Heart left ventricle (tissue), 16 donors: ENCODE measurements around the gene RBM18. TPM values are rescaled to one million over a fixed set of nuclear protein-coding genes. Genes with fewer than 3 reads are reported as not detected.

Experiments
- ATAC-seq, 4 donors: fragments of 200-7000 bp; cut with Tn5 transposase; one replicate each; pipeline ENCODE4 v1.9.1; 2020 to 2022; ENCODE audit warnings: moderate library complexity in 4 of 4, mild to moderate bottlenecking in 3 of 4, moderate number of reproducible peaks in 1 of 4
- DNase-seq, 5 donors: peaks; one replicate each; pipeline ENCODE4 v3.0.0-alpha.2; 2020
- H3K27ac ChIP-seq, 12 donors: fragments of 200-600 bp; sonication (generic) in 4 of 12; one replicate each; pipeline versions ENCODE4 v1.5.0 to v1.8.0; 2016 to 2022; ENCODE audit warnings: mild to moderate bottlenecking in 2 of 12
- H3K27me3 ChIP-seq, 9 donors: fragments of 200-600 bp; sonication (generic) in 2 of 9; one replicate each; pipeline versions ENCODE4 v1.5.1 to v1.8.0; 2016 to 2022; ENCODE audit warnings: mild to moderate bottlenecking in 3 of 9
- H3K36me3 ChIP-seq, 9 donors: fragments of 200-600 bp; sonication (generic) in 2 of 9; one replicate each; pipeline versions ENCODE4 v1.5.0 to v1.8.0; 2018 to 2022; ENCODE audit warnings: mild to moderate bottlenecking in 2 of 9
- H3K4me1 ChIP-seq, 12 donors: fragments of 200-600 bp; sonication (generic) in 4 of 12; one replicate each; pipeline versions ENCODE4 v1.5.0 to v1.8.0; 2016 to 2022; ENCODE audit warnings: mild to moderate bottlenecking in 3 of 12
- H3K4me3 ChIP-seq, 12 donors: fragments of 200-600 bp; sonication (generic) in 4 of 12; one replicate each; pipeline versions ENCODE4 v1.5.0 to v1.8.0; 2017 to 2022; ENCODE audit warnings: mild to moderate bottlenecking in 9 of 12, moderate library complexity in 4 of 12
- H3K9me3 ChIP-seq, 12 donors: fragments of 200-600 bp; sonication (generic) in 4 of 12; one replicate each; pipeline versions ENCODE4 v1.5.0 to v1.8.0; 2016 to 2022; ENCODE audit warnings: mild to moderate bottlenecking in 1 of 12
- CTCF ChIP-seq, 12 donors: fragments of 200-600 bp; sonication (generic) in 4 of 12; IDR thresholded peaks; one replicate each; pipeline versions ENCODE4 v1.5.0 to v1.8.0; 2018 to 2022; ENCODE audit warnings: antibody characterized with exemption in 12 of 12, mild to moderate bottlenecking in 5 of 12
- POLR2A ChIP-seq, 2 donors: fragments of 450-650 bp; IDR thresholded peaks; one replicate each; pipeline ENCODE4 v1.6.1; 2017; ENCODE audit warnings: antibody characterized with exemption in 2 of 2, mild to moderate bottlenecking in 2 of 2, moderate library complexity in 2 of 2
- whole genome bisulfite sequencing, 4 donors: extraction: QIAGEN DNeasy Blood & Tissue Kit in 2 of 4; methylation state at CpG; one replicate each; pipeline versions ENCODE4 v1.1.5 to v1.1.7; 2013 to 2018; 5-methylcytosine and 5-hydroxymethylcytosine counted together
- intact Hi-C, 10 donors: fragments of 100-400 bp; cut with DNase I; formaldehyde crosslinking; loops; one replicate each; pipeline versions ENCODE4 v1.11.1 to v1.14.2; 2022
- polyA plus RNA-seq, 2 donors: library from polyadenylated mRNA; stranded (reverse); fragments of 200-250 nt; gene quantifications; one replicate each; pipeline ENCODE4 v1.2.3, GENCODE V29; 2013
- total RNA-seq, 9 donors: library from RNA; depleted of rRNA in 2 of 9; stranded (reverse); fragments of >200 nt in 2 of 9; fragmentation: NEBNext Ultra II Directional in 3 of 9; extraction: Animal tissue kit (Norgen Biotek cat#: 25700) in 3 of 9; gene quantifications; one replicate each; pipeline versions ENCODE4 v1.1.0 to v1.2.4, GENCODE V29; 2016 to 2023
- donor health status: ischemic (EF 13 %, LVEDD 7.1; RV severe dilation, severe dysfunction).
- donor health status: healthy with polysubstance abuse.
- donor health status: DM: no; HTN: yes; CAD: no.
- donor health status: DM: no; HTN: no; CAD: no.
- donor health status: ischemic (EF 25% LVEDD 6.9; RV normal size, moderate dysfunction).
- donor health status: ischemic (EF 25% LVEDD 5.7; RV mildly dilated, moderate dysfunction).
- donor health status: healthy.
- donor health status: DM: yes; HTN: yes; CAD: no.
- donor health status: ischemic (EF 35%, LVEDD 5.7; RV mildly dilated, moderate dysfunction).
- donor health status: nonischemic (EF 11% LVEDD 7.7; RV severe dilation, severe dysfunction).
- donor health status: DM: yes; HTN: yes; CAD: no.
- donor health status: PGD.
- donor health status: ischemic (EF 29% LVEDD 5.4; RV normal size, mild dysfunction).
- donor health status: nonischemic (EF 23%, LVEDD 6.1; RV moderate dilation, normal function).

The RBM18 gene
- total and polyA plus RNA-seq, 11 donors = 7.9 to 49.0 (median 36.1) TPM

- Histone ChIP-seq H3K9me3 (no peaks in the 10 kb centered on the region), H3K4me1 (peaks cover 0 to 52% (median 23%) of the 10 kb centered on the region in 12 donors), H3K4me3 (no peak overlapping the region), H3K27me3 (peaks cover 38 to 100% (median 90%) of the 10 kb centered on the region in 9 donors), H3K36me3 (no peaks in the 10 kb centered on the region), H3K27ac (no peak overlapping the region)
- TF ChIP-seq POLR2A (IDR thresholded peaks at IDR 0.05) (no peak), CTCF (IDR thresholded peaks at IDR 0.05) (no peak)
- WGBS, 4 donors = 30 to 39% (median 34%) methylated on average over 10 to 18 of the region's 18 CpGs
- no peak for ATAC-seq
- DNase-seq = no peak
- intact Hi-C loops = loop anchor here in 2 of 10 donors (5.0 to 10.0 kb wide), 2 partner anchors 93 to 96 kb away; no protein-coding TSS in a partner anchor
Measured at GRCh38 chr9:122220673-122221182, 43.9 kb downstream of the RBM18 start.

- peaks cover 0 to 52% (median 23%) of the 10 kb centered on the region in 12 donors for H3K4me1 ChIP-seq
- TF ChIP-seq CTCF (IDR thresholded peaks at IDR 0.05) = no peak
- no peak for TF ChIP-seq POLR2A (IDR thresholded peaks at IDR 0.05)
- intact Hi-C loops = loop anchor here in 2 of 10 donors (5.0 to 10.0 kb wide), 2 partner anchors 93 to 95 kb away; no protein-coding TSS in a partner anchor
- WGBS, 4 donors = 13 to 29% (median 22%) methylated on average over 45 to 57 of the region's 57 CpGs
- H3K27ac ChIP-seq = peak overlapping the region in 1 of 12 donors; percentile 8
- DNase-seq (no peak), ATAC-seq (peak in 2 of 4 donors; percentile 26 to 31)
- H3K27me3 ChIP-seq = peaks cover 36 to 100% (median 89%) of the 10 kb centered on the region in 9 donors
- H3K9me3 ChIP-seq = no peaks in the 10 kb centered on the region
- H3K4me3 ChIP-seq = peak overlapping the region in 10 of 12 donors; percentile 2 to 42 (median 22)
- H3K36me3 ChIP-seq = no peaks in the 10 kb centered on the region
Measured at GRCh38 chr9:122219856-122220672, 44.6 kb downstream of the RBM18 start.

GRCh38 chr9:122218935-122219855, 45.4 kb downstream of the RBM18 start:
- TF ChIP-seq POLR2A (IDR thresholded peaks at IDR 0.05) (no peak), CTCF (IDR thresholded peaks at IDR 0.05) (no peak)
- H3K27ac ChIP-seq = peak overlapping the region in 1 of 12 donors; percentile 8
- H3K4me1 ChIP-seq = peaks cover 0 to 56% (median 23%) of the 10 kb centered on the region in 12 donors
- DNase-seq (no peak), ATAC-seq (peak in 2 of 4 donors; percentile 27 to 32)
- no peaks in the 10 kb centered on the region for H3K36me3 ChIP-seq
- peak overlapping the region in 11 of 12 donors; percentile 2 to 42 (median 22) for H3K4me3 ChIP-seq
- H3K27me3 ChIP-seq = peaks cover 39 to 100% (median 92%) of the 10 kb centered on the region in 9 donors
- intact Hi-C loops = no loop called here
- H3K9me3 ChIP-seq = no peaks in the 10 kb centered on the region
- 5 to 19% (median 14%) methylated on average over 43 to 59 of the region's 59 CpGs for WGBS, 4 donors
